DMS 273 treated with DMSO at 0.1 percent for 48 hours (cell line): ENCODE data around the gene FBXO24.
"Not testable (repeated sequence)": the region's sequence is repeated elsewhere in the genome, so short reads cannot be mapped to it uniquely, and the experiment has no call there.

Source experiments
- DNase-seq: peaks from one replicate; lab custom pipeline; 2025; lab: John Stamatoyannopoulos, UW

FBXO24 gene

GRCh38 chr7:100561491-100562194, 24.5 kb upstream of the FBXO24 start:
- no peak for DNase-seq

DNA sequence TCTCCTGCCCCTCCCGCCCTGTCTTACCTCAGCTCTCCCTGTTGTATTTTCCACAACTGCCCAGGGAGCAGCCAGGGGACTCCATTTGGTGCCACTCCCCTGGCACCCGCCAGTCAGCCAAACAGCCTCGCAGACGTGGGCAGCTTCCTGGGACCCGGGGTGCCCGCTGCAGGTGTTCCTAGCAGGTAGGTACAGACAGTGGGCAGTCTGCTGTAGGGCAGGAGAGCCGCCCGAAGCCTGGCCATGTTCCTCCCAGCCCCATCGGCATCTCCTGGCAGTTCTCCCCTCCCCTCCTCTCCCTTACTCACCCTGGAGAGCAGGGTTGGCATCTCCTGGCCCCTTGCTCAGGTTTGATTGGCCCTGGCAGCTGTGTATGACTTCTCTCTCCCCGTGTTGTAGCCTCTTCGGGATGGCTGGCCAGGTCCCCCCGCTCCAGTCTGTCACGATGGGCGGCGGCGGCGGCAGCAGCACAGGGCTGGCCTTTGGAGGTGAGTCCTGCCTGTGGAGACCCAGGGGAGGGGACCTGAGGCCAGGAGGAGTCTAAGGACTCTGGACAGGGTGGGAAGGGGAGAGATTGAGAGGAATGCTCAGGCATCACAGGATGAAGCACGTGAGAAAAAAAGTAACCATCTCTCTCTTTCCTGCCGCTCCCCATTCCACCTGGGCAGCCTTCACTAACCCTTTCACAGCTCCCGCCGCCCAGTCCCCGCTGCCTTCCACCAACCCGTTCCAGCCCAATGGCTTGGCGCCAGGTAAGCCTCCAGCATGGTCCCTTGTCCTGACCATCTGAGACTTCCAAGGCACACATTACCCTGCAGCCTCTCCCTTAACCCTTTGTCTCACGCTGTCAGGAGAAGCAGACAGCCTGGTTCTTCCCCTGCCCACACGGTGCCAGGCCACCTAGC, 23.7 kb upstream of the FBXO24 start:
- DNase-seq, result no peak

- no peak for DNase-seq
Measured at GRCh38 chr7:100563100-100563564, 23.0 kb upstream of the FBXO24 start.

DNA sequence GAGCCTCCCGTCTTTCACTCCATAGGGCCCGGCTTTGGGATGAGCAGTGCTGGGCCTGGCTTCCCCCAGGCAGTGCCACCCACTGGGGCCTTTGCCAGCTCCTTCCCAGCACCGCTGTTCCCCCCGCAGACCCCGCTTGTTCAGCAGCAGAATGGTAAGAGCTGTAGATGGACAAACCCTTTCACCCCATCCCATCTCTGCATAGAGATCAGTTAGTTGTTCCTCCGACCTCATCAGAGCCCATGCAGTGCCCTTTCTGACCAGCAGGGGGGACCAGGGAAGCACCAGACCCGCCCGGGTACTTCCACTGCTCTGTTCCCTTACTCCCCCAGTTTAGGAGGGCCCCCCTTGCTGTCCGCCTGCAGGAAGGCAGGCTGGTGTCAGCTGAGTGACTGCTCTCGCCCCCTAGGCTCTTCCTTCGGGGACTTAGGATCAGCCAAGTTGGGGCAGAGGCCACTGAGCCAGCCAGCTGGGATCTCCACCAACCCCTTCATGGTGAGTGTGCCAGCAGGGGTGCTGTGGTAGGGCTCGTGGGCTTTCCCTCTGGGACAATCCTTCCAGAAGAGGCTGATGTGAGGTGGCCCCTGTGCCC, 22.2 kb upstream of the FBXO24 start:
- DNase-seq, result no peak

- DNase-seq, result not testable (repeated sequence)
Measured at GRCh38 chr7:100564405-100564804, 21.7 kb upstream of the FBXO24 start.

- DNase-seq, result no peak
Measured at GRCh38 chr7:100565133-100565571, 21.0 kb upstream of the FBXO24 start.

GRCh38 chr7:100566018-100566531, 20.1 kb upstream of the FBXO24 start:
- no peak for DNase-seq

DNA sequence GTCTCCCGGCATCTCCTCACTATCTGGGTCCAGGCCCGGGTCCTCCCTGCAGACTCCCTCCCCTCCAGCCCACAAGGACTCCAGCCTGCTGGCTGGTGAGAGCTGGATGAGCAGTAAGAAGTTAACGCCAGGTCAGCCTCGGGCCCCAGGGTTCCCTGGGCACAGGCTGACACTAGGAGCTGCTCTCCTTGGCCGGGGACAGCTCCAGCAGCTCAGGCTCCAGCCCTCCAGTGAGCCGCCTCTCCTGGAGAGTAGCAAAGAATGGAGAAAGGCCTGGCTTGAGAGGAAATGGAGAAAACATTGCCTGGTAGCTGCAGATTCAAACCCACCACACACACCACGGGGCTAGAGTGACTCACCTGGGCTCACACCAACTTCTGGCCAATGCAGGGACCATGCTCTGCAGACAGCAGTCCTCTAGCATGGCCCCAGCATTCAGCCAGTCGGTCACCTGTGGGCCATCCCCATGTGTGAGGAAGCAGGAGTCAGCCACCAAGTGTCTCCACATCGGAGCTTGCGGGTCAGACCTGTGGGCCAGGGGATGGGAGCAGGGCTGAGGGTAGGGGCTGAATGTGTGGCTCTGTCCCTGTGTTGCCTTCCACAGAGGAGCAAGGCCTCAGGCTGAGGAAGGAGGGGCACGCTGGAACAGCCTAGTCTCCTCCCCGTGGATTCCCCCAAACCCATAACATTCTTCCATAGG, 18.9 kb upstream of the FBXO24 start:
- DNase-seq, result no peak

- no peak for DNase-seq
Measured at GRCh38 chr7:100567751-100568175, 18.4 kb upstream of the FBXO24 start.

DNA sequence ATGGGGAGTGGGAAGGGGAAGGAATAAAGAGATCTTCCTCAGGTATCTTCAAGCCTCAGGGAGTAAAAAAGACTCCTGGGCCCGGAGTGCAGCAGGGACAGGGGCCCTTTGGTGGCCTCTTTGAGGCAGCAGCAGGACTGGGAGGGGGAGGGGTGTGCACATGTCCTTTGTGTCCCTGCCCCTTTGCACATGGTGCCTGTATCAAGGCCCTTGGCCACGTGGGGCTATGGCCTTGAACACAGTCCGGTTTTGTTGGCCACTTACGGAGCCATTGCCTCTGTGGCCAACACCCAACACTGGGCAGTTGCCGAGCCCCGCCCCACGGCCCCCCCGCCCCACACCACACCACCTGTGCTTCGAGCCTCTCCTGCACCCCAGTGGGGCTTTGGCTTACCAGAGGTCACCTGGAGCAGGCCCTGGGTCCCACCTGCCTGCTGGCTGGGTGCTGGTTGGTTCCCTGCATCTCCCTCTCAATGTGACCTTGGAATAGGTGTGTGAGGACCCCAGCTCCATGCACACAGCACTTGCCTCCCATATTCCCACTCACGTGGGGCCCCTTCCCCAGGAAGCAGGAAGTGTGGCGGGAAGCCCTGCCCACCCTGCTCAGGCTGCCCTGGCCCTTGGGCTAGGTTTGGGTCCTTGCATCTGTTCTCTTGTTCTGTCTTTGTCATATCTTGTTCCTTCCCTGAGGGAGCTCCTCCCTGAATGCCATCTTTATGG, 17.8 kb upstream of the FBXO24 start:
- DNase-seq, result no peak

DNA sequence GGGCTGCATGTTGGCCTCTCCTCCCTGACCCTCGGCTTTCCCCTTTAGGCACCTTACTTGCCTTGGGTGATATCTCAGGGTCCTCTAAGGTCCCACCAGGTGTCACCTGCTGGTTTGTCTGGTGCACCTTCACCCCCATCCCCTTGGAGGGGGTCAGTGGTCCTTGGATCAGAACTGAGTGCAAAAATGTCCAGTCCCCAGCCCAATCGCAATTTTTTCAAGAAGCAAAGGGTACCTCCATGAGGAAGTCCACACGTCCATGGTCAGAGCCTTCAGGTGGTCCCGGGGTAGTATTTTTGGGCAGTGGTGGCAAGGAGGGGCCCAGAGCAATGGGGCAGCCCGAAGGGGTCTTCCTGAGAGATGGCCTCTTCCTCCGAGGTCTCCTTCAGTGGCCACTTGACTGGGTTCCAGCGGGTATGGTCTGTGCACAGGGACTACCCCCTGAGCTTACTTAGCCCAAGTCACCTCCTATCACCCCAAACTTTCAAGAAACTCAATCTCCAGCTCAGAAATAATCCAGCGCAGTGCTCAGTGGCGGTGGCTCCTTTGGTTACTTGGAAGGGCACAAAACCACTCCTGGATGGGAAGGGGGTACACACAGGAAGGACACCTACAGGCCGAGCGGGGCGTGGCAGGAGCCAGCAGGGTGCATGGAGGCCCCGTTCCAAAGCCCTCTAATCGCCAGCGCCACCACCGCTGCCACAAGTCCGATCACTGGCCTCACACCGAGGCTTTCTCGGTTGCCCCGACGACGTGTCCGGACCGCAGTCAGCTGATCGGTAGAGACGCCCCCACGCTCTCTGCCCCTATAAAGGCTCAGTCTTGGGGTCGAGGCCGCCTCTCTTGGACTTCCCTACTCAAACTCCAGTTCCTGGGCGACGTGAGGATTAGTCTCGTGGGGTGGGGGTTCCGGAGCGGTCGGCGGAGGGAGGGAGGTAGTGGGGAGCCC, 17.0 kb upstream of the FBXO24 start:
- peak; percentile 47 for DNase-seq

GRCh38 chr7:100570954-100571828, 14.9 kb upstream of the FBXO24 start:
- DNase-seq, result no peak

DNA sequence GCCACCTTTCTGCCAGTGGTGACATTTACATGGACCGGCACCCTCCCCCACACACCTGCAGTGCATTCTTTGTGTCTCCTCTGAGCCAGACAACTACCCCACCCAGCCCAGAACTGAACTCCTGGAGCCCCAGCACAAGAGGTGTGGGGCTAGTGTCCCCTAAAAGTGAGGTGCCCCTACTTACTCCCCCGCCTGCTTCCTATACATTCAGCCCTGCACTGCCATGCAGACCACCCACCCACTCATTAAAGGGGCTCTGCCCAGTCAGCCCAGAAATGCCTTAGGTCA, 14.4 kb upstream of the FBXO24 start:
- no peak for DNase-seq

GRCh38 chr7:100572281-100572948, 13.7 kb upstream of the FBXO24 start:
- DNase-seq, result no peak

DNA sequence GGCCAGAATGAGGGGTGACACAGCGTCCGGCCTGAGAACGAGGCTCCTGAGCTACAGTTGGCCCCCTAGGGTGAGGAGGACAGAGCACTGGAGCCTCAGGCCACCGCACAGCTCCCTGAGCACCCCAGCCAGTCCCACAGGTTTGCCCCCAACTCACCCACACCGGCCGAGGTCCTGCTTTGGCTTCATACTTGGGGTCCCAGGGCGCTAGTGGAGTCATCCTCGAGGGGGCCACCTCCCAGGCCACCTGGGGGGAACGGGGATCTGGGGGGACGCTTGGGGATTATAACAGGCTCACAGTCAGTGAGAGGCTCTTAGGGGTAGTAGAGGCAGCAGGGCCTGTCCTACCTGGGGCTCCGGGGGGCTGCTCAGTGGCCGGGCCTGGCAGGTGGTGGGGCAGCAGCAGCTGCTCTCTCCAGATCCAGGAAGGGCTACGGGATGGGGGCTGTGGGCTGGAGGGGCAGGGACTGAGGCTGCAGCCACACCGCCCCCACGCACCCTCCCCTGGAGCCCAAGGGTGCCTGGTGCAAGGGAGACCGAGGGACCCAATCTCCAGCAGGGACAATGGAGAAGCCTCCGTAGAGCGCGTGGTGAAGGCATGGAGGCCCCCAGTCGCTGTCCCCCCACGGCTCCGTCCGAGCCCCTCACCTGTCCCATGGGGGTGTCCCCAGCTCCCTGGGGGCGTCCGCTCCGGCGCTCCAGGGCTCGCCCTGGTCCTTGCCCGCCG, 13.0 kb upstream of the FBXO24 start:
- no peak for DNase-seq

- DNase-seq, result no peak
Measured at GRCh38 chr7:100573691-100574361, 12.3 kb upstream of the FBXO24 start, which contains the start of gene SAP25. SAP25 (minus strand) TSS chr7:100573900; CDS start chr7:100573742, 158 bp downstream.
